PC-9 (cell line): ENCODE data around the gene DLK1.

Source experiments
- EZH2 ChIP-seq: fragments of 200-600 bp; sonication (generic); IDR thresholded peaks from 2 replicates; pipeline ENCODE4 v1.8.0; 2017; ENCODE audit warnings: antibody characterized with exemption, low read depth
- TF ChIP-seq, protein P1 (sequence below): fragments of 200-600 bp; sonication (generic); conservative IDR thresholded peaks from 2 replicates; pipeline ENCODE4 v1.6.1; 2017; ENCODE audit warnings: mixed run types, antibody characterized with exemption, mild to moderate bottlenecking, moderate library complexity

GRCh38 chr14:100728962-100729361 is 2.3 kb downstream of the DLK1 start:
- TF ChIP-seq, protein P1, sequence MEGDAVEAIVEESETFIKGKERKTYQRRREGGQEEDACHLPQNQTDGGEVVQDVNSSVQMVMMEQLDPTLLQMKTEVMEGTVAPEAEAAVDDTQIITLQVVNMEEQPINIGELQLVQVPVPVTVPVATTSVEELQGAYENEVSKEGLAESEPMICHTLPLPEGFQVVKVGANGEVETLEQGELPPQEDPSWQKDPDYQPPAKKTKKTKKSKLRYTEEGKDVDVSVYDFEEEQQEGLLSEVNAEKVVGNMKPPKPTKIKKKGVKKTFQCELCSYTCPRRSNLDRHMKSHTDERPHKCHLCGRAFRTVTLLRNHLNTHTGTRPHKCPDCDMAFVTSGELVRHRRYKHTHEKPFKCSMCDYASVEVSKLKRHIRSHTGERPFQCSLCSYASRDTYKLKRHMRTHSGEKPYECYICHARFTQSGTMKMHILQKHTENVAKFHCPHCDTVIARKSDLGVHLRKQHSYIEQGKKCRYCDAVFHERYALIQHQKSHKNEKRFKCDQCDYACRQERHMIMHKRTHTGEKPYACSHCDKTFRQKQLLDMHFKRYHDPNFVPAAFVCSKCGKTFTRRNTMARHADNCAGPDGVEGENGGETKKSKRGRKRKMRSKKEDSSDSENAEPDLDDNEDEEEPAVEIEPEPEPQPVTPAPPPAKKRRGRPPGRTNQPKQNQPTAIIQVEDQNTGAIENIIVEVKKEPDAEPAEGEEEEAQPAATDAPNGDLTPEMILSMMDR = no peak
- TF ChIP-seq EZH2 = no peak
